ENCODE measurements around the gene NOS2. TPM values are rescaled to one million over a fixed set of nuclear protein-coding genes. Genes with fewer than 3 reads are reported as not detected.

The NOS2 gene
- total RNA-seq, 4 donors from 2014 or later: 0.57 to 1.1 (median 0.59) TPM; not detected in 1

DNA sequence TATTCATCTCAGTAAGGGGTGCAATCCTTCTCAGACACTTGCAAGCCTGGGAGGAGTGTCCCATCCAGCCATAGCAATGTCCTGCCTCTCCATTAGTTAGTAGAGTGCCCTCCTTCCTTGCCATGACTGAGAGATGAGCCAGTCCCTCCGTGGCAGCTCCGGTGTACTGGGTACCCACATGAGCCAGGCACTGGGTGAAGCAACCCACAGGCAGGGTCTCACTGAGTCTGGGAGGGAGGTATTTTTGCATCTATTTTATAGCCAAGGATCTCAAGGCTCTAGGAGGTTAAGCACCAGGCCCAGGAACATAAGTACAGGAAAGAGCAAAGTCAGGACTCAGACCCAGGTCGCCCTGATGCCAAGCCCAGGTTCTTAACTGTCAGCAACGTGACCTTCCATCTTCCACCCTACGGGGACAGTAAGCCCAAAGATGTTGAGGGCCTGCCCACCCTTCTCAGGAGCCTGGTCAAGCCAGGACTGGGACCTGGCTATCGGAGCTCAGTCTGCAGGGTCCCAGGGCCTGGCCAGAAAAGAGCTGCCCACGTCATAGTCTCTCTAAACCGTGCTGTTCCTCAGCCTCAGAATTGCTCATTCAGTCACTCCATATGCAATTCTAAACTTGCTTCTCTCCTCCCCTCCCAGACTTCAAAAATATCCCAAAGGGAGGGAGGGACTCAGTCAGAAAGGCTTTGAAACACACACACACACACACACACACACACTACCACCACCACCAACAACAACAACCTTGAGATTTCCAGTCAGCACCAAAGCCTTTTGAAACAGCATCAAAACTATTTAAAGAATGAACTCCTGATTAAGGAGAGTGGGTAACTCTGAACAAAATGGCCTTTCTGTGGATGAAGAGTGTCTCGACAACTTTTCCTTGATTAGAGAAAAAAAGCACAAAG, 16.6 kb downstream of the NOS2 start:
- intact Hi-C loops (cut with DNase I; ENCODE audit: low total_unique reads): no loop called here
- WGBS, 2 donors: 80 to 83% methylated on average over 9 of the region's 9 CpGs
- TF ChIP-seq POLR2A (IDR thresholded peaks at IDR 0.05): no peak
- TF ChIP-seq, protein P1, sequence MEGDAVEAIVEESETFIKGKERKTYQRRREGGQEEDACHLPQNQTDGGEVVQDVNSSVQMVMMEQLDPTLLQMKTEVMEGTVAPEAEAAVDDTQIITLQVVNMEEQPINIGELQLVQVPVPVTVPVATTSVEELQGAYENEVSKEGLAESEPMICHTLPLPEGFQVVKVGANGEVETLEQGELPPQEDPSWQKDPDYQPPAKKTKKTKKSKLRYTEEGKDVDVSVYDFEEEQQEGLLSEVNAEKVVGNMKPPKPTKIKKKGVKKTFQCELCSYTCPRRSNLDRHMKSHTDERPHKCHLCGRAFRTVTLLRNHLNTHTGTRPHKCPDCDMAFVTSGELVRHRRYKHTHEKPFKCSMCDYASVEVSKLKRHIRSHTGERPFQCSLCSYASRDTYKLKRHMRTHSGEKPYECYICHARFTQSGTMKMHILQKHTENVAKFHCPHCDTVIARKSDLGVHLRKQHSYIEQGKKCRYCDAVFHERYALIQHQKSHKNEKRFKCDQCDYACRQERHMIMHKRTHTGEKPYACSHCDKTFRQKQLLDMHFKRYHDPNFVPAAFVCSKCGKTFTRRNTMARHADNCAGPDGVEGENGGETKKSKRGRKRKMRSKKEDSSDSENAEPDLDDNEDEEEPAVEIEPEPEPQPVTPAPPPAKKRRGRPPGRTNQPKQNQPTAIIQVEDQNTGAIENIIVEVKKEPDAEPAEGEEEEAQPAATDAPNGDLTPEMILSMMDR (IDR thresholded peaks at IDR 0.05): no peak
- H3K4me3 ChIP-seq (ENCODE audit: low read depth, poor library complexity, severe bottlenecking): no peak overlapping the region
- DNase-seq (ENCODE audit: low spot score in 2 of 2): no peak

DNA sequence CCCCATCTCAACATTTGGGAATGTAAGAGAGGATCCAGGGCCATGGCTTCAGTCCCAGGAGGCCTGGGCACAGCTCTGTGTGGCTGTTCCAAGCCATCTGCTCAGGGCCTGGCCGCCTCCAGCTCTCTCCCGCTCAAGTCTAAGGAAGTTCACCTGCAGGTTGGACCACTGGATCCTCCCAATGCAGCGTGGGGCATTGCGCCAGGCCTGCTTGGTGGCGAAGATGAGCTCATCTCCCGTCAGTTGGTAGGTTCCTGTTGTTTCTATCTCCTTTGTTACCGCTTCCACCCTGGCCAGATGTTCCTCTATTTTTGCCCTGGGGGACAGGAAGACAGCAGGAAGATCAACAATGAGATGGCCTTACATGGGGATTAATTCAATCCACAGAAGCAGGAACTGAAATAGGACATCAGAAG, 17.5 kb downstream of the NOS2 start:
- intact Hi-C loops (cut with DNase I; ENCODE audit: low total_unique reads): no loop called here
- DNase-seq (ENCODE audit: low spot score in 2 of 2): no peak
- H3K4me3 ChIP-seq (ENCODE audit: low read depth, poor library complexity, severe bottlenecking): no peak overlapping the region
- no peak for TF ChIP-seq POLR2A (IDR thresholded peaks at IDR 0.05)
- TF ChIP-seq, protein P1 (IDR thresholded peaks at IDR 0.05): no peak
- WGBS, 2 donors: 67 to 77% methylated on average over 7 of the region's 7 CpGs

DNA sequence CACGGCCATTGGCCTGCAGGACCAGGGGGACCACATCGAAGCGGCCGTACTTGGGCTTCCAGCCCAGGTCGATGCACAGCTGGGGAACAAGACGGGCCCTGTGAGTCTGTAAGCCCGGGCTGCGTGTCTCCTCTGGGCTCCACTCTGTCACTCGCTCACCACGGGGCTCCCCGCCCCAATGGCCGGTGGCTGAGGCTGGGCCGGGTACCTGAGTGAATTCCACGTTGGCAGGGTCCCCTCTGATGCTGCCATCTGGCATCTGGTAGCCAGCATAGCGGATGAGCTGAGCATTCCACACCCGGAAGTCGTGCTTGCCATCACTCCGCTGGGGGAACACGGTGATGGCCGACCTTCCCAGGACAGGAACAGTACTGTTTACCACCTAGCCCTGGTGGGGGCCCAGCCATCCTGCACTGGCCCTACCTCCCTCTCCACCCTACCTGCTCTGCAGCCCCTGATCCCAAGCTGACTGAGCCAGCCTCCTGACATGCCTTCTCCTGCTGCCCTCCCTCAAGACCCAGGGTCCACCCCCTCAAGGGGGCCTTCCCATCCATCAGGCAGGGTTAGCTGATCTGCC, 19.4 kb downstream of the NOS2 start:
- intact Hi-C loops (cut with DNase I; ENCODE audit: low total_unique reads): no loop called here
- WGBS, 2 donors: 89 to 95% methylated on average over 18 to 20 of the region's 20 CpGs
- DNase-seq (ENCODE audit: low spot score in 2 of 2): no peak
- TF ChIP-seq POLR2A (IDR thresholded peaks at IDR 0.05): no peak
- TF ChIP-seq, protein P1 (IDR thresholded peaks at IDR 0.05): no peak
- no peak overlapping the region for H3K4me3 ChIP-seq (ENCODE audit: low read depth, poor library complexity, severe bottlenecking)

DNA sequence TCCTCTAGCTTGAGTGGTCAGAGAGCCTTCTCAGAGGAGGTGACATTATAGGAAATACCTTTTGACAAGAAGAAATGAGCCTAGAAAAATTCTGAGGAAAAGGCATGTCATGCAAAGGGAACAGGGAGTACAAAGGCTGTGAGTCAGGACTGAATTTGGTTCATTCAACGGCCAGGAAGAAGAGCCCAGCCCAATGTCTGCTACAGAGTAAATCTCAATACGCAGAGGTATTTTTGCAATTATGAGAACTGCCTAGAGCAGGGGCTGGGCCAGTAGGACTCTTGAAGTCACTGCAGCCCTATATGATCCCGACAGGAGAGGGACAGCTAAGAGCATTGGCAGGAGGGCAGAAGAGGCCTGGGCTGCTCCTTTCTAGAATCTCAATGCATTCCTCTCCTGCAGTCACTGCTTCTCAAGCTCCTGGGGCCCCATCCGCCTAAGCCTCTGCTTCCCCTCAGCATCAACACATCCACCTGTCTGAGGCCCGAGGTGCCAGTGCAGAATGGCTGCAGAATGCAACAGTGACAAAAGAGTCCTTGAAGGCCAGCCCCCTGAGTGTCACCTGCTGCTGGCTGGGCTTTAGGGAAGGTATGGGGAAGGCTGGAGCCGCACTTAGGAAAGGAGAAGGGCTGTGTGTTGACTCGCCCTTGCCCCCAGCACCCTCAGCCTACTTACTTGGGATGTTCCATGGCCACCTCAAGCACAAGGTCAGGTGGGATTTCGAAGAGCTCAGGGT, 20.1 kb downstream of the NOS2 start:
- no peak for DNase-seq (ENCODE audit: low spot score in 2 of 2)
- TF ChIP-seq, protein P1 (IDR thresholded peaks at IDR 0.05): no peak
- TF ChIP-seq POLR2A (IDR thresholded peaks at IDR 0.05): no peak
- 64 to 84% methylated on average over 6 to 8 of the region's 8 CpGs for WGBS, 2 donors
- intact Hi-C loops (cut with DNase I; ENCODE audit: low total_unique reads): no loop called here
- H3K4me3 ChIP-seq (ENCODE audit: low read depth, poor library complexity, severe bottlenecking): no peak overlapping the region

DNA sequence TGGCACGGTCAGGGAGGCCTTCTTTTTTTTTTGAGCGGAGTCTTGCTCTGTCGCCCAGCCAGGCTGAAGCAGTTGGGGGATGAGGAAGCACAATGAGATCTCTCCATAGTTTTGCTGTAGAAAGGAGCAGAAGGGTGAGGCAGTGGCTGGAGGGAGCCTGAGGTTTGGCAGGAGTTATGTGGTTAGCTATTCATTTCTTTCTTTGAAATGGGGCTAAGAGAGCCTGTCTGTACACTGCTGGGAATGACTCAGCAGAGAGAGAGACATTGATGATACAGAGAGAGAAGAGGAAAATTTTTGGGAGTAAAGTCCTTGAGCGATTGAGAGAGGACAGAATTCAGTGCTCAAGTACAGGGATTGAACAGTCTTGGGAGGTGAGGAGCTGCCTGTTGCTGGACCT, 22.1 kb downstream of the NOS2 start:
- WGBS, 2 donors: 74 to 81% methylated on average over 4 of the region's 4 CpGs

More for the DNA sequence above, 22.1 kb downstream of the NOS2 start:
- no peak for DNase-seq (ENCODE audit: low spot score in 2 of 2)
- TF ChIP-seq, protein P1 (IDR thresholded peaks at IDR 0.05): no peak
- TF ChIP-seq POLR2A (IDR thresholded peaks at IDR 0.05): no peak
- no peak overlapping the region for H3K4me3 ChIP-seq (ENCODE audit: low read depth, poor library complexity, severe bottlenecking)
- intact Hi-C loops (cut with DNase I; ENCODE audit: low total_unique reads): no loop called here

All from lower leg skin (tissue), 4 donors.